Psoas muscle (tissue), 8 donors: ENCODE results near the gene NXPH3. TPM values are rescaled to one million over a fixed set of nuclear protein-coding genes. Genes with fewer than 3 reads are reported as not detected.

Source experiments
- ATAC-seq, 4 donors: fragments of 200-7000 bp; cut with Tn5 transposase; one replicate each; pipeline ENCODE4 v1.9.1; 2020; ENCODE audit warnings: moderate library complexity in 3 of 4, mild to moderate bottlenecking in 2 of 4
- DNase-seq, 2 donors: peaks; one replicate each; pipeline ENCODE4 v3.0.0-alpha.2; 2020
- H3K27ac ChIP-seq: fragments of 200-600 bp; one replicate; pipeline ENCODE4 v1.8.0; 2022
- H3K27me3 ChIP-seq, 3 donors: fragments of 200-600 bp in 1 of 3; one replicate each; pipeline versions ENCODE4 v1.6.1 to v1.8.0; 2013 to 2022; ENCODE audit warnings: low read length in 2 of 3, mild to moderate bottlenecking in 2 of 3, moderate library complexity in 1 of 3; ENCODE audit not compliant: insufficient read depth in 3 of 3
- H3K36me3 ChIP-seq, 2 donors: fragments of 200-600 bp in 1 of 2; one replicate each; pipeline versions ENCODE4 v1.6.1 to v1.8.0; 2013 to 2022; ENCODE audit warnings: low read depth in 1 of 2, mild to moderate bottlenecking in 1 of 2, moderate library complexity in 1 of 2; ENCODE audit not compliant: insufficient read depth in 1 of 2
- H3K4me1 ChIP-seq: fragments of 200-600 bp; one replicate; pipeline ENCODE4 v1.8.0; 2022
- H3K4me3 ChIP-seq: fragments of 200-600 bp; one replicate; pipeline ENCODE4 v1.8.0; 2022; ENCODE audit warnings: mild to moderate bottlenecking
- H3K9me3 ChIP-seq: fragments of 200-600 bp; one replicate; pipeline ENCODE4 v1.8.0; 2022
- WGBS, 3 donors: extraction: QIAGEN DNeasy Blood & Tissue Kit; methylation state at CpG; one replicate each; pipeline versions ENCODE4 v1.1.6 to v1.1.7; 2013; 5-methylcytosine and 5-hydroxymethylcytosine counted together
- intact Hi-C, 2 donors: fragments of 100-400 bp; cut with DNase I; formaldehyde crosslinking; loops; one replicate each; pipeline versions ENCODE4 v1.11.0 to v1.14.2; 2022
- polyA plus RNA-seq, 3 donors: library from polyadenylated mRNA; stranded (reverse); fragments of 200-250 nt; gene quantifications; one replicate each; pipeline ENCODE4 v1.2.3, GENCODE V29; 2013
- total RNA-seq, 4 donors: library from RNA; stranded (reverse); fragmentation: NEBNext Ultra II Directional in 2 of 4; extraction: Animal tissue kit (Norgen Biotek cat#: 25700) in 2 of 4; gene quantifications; one replicate each; pipeline versions ENCODE4 v1.2.1 to v1.2.4, GENCODE V29; 2021 to 2023
- TF ChIP-seq, protein P1 (sequence below): fragments of 200-600 bp; IDR thresholded peaks from one replicate; pipeline ENCODE4 v1.8.0; 2022; ENCODE audit warnings: antibody characterized with exemption
- donor health status: healthy with polysubstance abuse.
- donor health status: DM: no; HTN: no; CAD: no; lungs with moderate emphysema.
- donor health status: Bipolar disorder and iron deficiency.
- donor health status: healthy.
- donor health status: DM: yes; HTN: yes; CAD: no.
- donor health status: DM: no; HTN: no; CAD: no.
- donor health status: DM: no; HTN: no; CAD: no.
- donor health status: DM: yes; HTN: yes; CAD: no.

NXPH3 gene
- total and polyA plus RNA-seq, 7 donors, result 0.39 to 1.8 (median 0.55) TPM

DNA sequence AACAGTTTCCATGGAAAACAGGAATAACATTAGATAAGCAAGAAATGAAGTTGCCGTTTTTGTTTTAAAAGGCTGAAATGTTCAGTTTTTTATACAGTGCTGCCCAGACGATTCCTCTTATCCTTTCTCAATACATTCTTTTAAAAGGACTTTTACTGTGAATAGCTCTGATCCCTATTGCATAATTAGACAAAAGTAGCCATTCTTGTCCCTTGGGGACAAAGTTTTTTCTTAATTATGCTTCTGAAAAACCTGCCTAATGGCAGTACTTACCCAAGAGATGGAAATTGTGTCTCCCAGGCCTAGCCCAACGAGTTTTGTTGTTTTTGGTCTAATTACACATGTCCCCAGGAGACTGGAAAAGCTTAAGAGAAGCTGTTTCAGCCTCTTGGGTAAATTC lies 27.6 kb downstream of the NXPH3 start:
- intact Hi-C loops, result no loop called here
- peak overlapping the region; percentile 41 for H3K27ac ChIP-seq
- peaks cover 15 to 99% of the 10 kb centered on the region in 2 donors for H3K36me3 ChIP-seq
- TF ChIP-seq, protein P1, sequence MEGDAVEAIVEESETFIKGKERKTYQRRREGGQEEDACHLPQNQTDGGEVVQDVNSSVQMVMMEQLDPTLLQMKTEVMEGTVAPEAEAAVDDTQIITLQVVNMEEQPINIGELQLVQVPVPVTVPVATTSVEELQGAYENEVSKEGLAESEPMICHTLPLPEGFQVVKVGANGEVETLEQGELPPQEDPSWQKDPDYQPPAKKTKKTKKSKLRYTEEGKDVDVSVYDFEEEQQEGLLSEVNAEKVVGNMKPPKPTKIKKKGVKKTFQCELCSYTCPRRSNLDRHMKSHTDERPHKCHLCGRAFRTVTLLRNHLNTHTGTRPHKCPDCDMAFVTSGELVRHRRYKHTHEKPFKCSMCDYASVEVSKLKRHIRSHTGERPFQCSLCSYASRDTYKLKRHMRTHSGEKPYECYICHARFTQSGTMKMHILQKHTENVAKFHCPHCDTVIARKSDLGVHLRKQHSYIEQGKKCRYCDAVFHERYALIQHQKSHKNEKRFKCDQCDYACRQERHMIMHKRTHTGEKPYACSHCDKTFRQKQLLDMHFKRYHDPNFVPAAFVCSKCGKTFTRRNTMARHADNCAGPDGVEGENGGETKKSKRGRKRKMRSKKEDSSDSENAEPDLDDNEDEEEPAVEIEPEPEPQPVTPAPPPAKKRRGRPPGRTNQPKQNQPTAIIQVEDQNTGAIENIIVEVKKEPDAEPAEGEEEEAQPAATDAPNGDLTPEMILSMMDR, result no peak
- WGBS, 3 donors, result 59 to 69% (median 60%) methylated on average over 3 of the region's 3 CpGs
- ATAC-seq (no peak), DNase-seq (no peak)
- no peaks in the 10 kb centered on the region for H3K27me3 ChIP-seq
- no peak overlapping the region for H3K4me3 ChIP-seq
- no peaks in the 10 kb centered on the region for H3K4me1 ChIP-seq
- H3K9me3 ChIP-seq, result no peaks in the 10 kb centered on the region

DNA sequence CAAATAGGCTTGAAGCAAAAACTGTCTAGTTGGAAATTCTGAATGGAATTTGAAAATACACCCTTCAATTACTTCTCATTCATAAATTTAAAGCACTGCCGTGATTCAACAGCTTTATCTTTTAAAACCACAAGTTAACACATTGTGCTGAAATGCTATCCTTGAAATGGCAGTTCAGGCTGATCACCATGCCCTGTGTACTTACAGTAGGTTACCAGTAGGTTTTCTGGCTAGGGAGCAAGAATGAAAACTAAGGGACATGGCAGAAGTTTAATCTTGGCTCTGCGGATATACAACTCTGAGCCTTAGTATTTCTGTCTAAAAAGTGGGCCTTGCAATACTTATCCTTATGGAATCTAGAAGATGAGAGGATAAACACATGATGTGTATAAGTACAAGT lies 28.0 kb downstream of the NXPH3 start:
- TF ChIP-seq, protein P1, result no peak
- WGBS, 3 donors, result 69 to 84% (median 72%) methylated on average over 2 of the region's 2 CpGs
- Histone ChIP-seq H3K36me3 (peaks cover 18 to 99% of the 10 kb centered on the region in 2 donors), H3K27me3 (no peaks in the 10 kb centered on the region), H3K27ac (no peak overlapping the region), H3K4me3 (no peak overlapping the region), H3K9me3 (no peaks in the 10 kb centered on the region), H3K4me1 (no peaks in the 10 kb centered on the region)
- intact Hi-C loops, result no loop called here
- no peak for DNase-seq
- ATAC-seq, result peak in 1 of 4 donors; percentile 59

DNA sequence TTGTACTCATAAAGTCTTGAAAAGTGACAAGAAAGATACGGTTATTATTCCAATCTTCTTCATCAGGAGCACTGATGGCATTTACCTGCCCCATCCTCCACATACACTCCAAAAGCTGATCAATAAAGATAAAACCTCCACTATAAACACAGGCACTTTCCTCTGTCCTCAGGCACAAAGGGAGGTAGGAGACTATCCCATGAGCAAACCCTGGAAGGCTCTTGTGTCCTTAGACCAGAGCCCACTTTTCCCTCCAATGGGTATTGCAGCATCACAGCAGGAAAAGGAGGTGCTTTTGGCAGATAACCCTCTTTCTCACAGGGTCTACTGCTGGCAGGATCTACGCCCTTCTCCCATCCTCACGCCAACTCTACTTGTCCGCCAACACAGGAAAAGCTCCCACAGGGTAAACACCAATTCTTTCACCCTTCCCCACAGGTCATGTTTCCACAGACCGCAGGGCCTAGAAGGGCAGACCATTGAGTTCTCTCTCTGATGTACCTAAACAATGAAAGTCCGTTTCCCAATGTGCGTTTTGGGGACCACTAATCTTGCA lies 28.7 kb downstream of the NXPH3 start:
- H3K36me3 ChIP-seq, result peaks cover 17 to 99% of the 10 kb centered on the region in 2 donors
- H3K27me3 ChIP-seq, result no peaks in the 10 kb centered on the region
- ATAC-seq (no peak), DNase-seq (no peak)
- WGBS, 3 donors, result 92 to 94% (median 93%) methylated on average over 7 of the region's 7 CpGs
- H3K4me1 ChIP-seq, result no peaks in the 10 kb centered on the region
- no peak overlapping the region for H3K27ac ChIP-seq
- TF ChIP-seq, protein P1, result no peak
- no peaks in the 10 kb centered on the region for H3K9me3 ChIP-seq
- intact Hi-C loops, result no loop called here
- no peak overlapping the region for H3K4me3 ChIP-seq

DNA sequence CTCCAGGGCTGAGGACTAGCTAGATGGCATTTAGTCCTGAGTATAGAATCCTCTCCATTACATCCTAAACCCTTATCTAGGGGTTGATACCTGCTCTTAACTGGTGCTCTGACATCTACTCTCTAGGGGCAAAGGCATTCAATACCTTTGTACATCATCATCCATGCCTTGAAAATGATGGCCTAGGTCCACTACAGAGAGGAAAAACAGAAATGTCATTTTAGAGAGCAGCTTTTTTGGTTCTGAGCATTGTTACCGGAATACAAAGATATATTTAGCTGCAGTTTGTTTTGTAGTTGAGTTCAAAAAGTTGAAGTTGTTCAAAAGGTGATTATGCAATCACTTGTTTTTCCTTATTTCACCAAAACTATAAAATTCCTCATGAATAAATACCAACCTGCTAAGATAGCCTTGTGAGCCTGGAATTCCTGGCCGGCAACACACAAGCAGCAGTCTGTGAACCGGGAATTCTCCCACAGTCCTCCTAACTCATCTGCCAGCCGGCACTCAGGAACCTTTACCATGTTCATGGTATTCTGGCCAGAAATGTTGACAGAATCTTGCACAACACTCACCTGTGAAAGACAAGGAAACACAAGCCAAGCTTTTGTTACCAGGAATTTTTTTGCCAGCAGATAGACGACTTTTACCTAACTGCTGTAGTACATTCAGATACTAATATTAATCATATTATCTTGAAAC lies 35.4 kb downstream of the NXPH3 start:
- 72 to 77% (median 75%) methylated on average over 5 of the region's 5 CpGs for WGBS, 3 donors

More for the DNA sequence above, 35.4 kb downstream of the NXPH3 start:
- ATAC-seq, result peak in 1 of 4 donors; percentile 19
- Histone ChIP-seq H3K4me1 (peaks cover 26% of the 10 kb centered on the region), H3K36me3 (peaks cover 9 to 67% of the 10 kb centered on the region in 2 donors), H3K27me3 (no peaks in the 10 kb centered on the region), H3K4me3 (no peak overlapping the region), H3K9me3 (no peaks in the 10 kb centered on the region), H3K27ac (no peak overlapping the region)
- intact Hi-C loops, result no loop called here
- TF ChIP-seq, protein P1, result no peak
- no peak for DNase-seq
